H1 (cell line): ENCODE data around the gene SKAP2. TPM values are rescaled to one million over a fixed set of nuclear protein-coding genes. Genes with fewer than 3 reads are reported as not detected.

Experiments used
- RFX5 ChIP-seq: IDR thresholded peaks from 2 replicates; pipeline ENCODE4 v1.6.1; 2011; ENCODE audit warnings: low read depth, low read length, improper control_type of control experiment, borderline replicate concordance
- SUZ12 ChIP-seq: fragments of 200-600 bp; sonication (generic); IDR thresholded peaks from 2 replicates; pipeline ENCODE4 v1.6.1; 2012; ENCODE audit warnings: mild to moderate bottlenecking, inconsistent platforms, low read length, moderate library complexity, mixed read lengths
- polyA plus RNA-seq, 7 experiments: library from polyadenylated mRNA; depleted of rRNA in 3 of 7; stranded (reverse) in 5 of 7; unstranded in 2 of 7; fragments of >200 nt in 5 of 7; fragments of 200-250 nt in 2 of 7; gene quantifications; 1 replicate in 5 of 7; 2 replicates in 1 of 7; 4 replicates in 1 of 7; pipeline versions ENCODE4 v1.2.1 to v1.2.3, GENCODE V29; 2011 to 2013; ENCODE audit warnings: missing spikeins in 2 of 7, mixed read lengths in 2 of 7
- total RNA-seq: library from RNA; stranded (reverse); fragmentation: NEBNext Ultra II Directional; extraction: Animal tissue kit (Norgen Biotek cat#: 25700); gene quantifications from 2 replicates; pipeline ENCODE4 v1.2.1, GENCODE V29; 2021
- TF ChIP-seq, protein P1 (sequence below): IDR thresholded peaks from 2 replicates; pipeline ENCODE4 v1.6.1; 2012; ENCODE audit warnings: low read length, inconsistent platforms

Gene SKAP2
- total and polyA plus RNA-seq, 2 of the 8 experiments (the other 6 are each of a cell fraction or from before 2014, with no cell fraction given) = 0.53 to 5.1 TPM

DNA sequence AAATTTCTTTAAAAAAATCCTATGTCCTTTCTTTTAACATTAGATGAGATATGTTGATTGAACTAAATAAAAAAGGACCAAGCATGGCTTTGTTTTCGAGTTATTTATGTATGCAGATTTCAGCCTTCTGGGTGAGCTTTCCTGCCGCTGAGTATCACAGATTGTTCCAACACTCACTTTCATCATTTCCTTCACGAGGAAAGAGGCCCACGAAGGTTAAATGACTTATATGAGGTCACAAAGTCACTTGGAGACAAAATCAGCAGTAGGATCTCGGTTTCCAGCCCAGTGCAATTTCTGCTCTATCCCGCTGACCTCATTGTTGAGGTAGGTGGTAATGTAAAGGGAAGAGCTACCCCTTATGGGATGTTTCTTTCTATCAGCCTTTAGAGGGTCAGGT, 226.8 kb downstream of the SKAP2 start (continued):
- TF ChIP-seq, protein P1, sequence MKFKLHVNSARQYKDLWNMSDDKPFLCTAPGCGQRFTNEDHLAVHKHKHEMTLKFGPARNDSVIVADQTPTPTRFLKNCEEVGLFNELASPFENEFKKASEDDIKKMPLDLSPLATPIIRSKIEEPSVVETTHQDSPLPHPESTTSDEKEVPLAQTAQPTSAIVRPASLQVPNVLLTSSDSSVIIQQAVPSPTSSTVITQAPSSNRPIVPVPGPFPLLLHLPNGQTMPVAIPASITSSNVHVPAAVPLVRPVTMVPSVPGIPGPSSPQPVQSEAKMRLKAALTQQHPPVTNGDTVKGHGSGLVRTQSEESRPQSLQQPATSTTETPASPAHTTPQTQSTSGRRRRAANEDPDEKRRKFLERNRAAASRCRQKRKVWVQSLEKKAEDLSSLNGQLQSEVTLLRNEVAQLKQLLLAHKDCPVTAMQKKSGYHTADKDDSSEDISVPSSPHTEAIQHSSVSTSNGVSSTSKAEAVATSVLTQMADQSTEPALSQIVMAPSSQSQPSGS = no peak
- TF ChIP-seq SUZ12 (no peak), RFX5 (no peak)
